NCI-H2227 (cell line): ENCODE data around the gene SLC4A7.
A peak's percentile ranks its signal among the peaks of the same experiment; 100 is the strongest.
"Not testable (repeated sequence)": the region's sequence is repeated elsewhere in the genome, so short reads cannot be mapped to it uniquely, and the experiment has no call there.

ENCODE experiments used
- DNase-seq: peaks from one replicate; lab custom pipeline; 2025; ENCODE audit not compliant: unreplicated experiment; lab: John Stamatoyannopoulos, UW

SLC4A7 gene

DNA sequence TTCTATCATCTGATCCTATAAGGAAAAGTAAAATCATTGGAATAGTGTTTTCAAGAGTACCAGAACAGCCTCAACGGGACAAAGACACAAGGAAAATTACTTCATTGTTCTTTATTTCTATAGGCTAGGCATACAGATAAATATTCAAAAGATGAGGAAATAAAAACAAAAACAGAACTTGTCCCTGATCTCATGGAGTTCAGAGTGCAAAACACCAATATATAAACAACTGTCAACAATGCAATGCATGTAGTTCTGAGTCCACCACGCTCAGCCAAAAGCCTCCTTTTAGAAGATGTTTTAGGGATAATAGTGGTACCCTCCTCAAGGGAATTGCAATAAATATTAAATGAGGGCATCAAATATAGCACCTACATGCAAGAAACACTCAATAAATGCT, 4.6 kb upstream of the SLC4A7 start:
- no peak for DNase-seq

GRCh38 chr3:27487383-27487782, 3.2 kb upstream of the SLC4A7 start:
- DNase-seq, result no peak

DNA sequence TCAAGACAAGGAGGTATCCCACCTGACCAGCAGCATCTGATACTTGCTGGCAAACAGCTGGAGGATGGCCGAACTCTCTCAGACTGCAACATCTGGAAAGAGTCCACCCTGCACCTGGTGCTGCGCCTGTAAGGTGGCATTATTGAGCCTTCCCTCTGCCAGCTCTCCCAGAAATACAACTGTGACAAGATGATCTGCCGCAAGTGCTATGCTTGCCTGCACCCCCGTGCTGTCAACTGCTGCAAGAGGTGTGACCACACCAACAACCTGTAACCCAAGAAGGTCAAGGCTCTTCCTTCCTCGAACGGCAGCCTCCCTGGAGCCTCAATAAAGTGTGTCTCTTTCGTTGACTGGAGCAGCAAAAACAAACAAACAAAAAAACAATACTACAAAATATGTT, 2.2 kb upstream of the SLC4A7 start:
- no peak for DNase-seq

GRCh38 chr3:27485866-27486265, 1.7 kb upstream of the SLC4A7 start:
- no peak for DNase-seq

DNA sequence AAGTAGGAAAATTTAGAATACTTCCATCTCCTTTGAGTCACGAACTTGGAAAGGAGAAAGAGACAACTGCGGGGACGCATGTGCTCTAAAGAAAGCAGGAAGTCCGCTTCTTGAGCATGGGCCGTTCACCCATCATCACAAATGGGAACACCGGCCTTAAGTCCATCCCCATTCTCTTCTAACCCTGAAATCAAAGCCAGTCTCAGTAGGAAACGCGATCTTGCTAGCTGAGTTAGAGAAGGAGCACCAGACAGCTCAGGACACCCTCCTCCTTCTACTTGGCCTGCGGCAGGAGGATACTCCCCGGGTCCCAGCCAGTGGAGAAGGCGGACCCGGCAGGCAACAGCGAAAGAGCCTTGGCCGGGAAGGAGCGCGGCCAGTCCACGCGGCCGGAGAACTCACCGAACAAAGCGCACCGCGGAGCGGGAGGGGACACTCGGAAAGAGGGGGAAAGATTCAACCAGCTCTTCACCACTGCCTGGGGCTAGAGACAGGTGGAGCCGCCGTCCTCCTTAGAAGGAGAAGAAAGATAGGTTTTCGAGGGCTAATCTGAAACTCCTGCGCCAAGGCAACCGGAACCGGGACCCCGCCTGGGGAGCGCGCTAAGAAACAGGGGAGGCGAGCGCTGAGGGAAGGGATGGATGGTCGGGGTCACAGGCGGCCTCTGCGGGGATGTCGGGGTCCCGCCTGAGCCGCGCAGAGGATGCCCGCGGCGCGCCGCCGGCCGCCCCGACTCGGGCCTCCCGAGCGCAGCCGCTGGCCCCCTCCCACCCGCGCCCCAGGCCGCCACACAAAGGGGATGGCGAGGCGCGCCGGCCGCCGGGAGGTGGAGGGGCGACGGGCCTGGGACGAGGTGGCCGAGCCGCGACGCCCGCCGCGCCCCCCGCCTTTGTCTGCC, 818 bp downstream of the SLC4A7 start:
- DNase-seq, result peak; percentile 46

DNA sequence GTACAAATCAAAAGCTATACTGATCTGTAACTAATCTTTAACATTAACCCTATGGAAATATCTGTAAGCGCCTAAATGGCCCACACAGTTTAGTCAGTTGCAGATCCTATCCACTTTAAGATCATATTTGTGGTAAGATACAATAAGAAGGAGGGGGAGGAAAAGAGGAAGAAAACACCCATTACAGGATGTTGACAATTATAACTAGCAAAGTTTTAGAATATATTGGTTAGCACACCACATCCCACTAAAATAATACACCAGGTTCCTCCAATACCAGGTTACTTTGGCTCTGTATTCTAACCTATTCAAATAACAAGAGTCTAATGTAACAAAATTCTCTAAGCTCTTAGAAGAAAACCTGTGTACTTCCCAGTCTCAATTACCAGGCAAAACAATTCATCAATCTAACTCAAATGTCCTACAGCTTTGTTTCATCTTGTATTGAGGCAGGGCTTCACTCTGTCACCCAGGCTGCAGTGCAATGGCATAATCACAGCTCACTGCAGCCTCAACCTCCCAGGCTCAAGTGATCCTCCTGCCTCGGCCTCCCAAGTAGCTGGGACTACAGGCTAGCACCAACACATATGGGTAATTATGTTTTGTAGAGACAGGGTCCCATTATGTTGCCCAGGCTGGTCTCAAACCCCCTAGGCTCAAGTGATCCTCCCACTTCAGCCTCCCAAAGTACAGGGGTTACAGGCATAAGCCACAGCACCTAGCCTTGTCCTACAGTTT, 4.2 kb downstream of the SLC4A7 start:
- no peak for DNase-seq

GRCh38 chr3:27471923-27472550, 12.1 kb downstream of the SLC4A7 start:
- no peak for DNase-seq

- DNase-seq, result no peak
Observed at GRCh38 chr3:27468283-27468886, 15.8 kb downstream of the SLC4A7 start.

- peak; percentile 23 for DNase-seq
Observed at GRCh38 chr3:27467545-27467944, 16.6 kb downstream of the SLC4A7 start.

DNA sequence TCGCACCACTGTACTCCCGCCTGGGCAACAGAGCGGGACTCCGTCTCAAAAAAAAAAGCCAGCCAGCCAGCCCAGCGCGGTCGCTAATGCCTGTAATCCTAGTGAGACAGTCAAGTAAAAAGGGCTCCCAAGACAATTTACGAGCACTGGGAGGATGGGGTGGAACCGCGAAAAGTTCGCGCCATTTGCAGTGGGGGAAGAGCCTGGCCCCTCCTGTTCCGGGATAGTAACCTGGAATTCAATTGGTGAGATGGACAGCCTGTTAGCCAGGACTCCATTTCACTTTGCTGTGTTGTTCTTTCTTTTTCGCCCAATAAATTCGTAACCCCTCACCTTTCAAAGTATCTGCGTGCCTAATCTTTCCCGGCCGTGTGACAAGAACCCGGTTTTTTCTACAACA, 19.5 kb downstream of the SLC4A7 start:
- no peak for DNase-seq

- DNase-seq, result no peak
Observed at GRCh38 chr3:27462228-27462627, 22.0 kb downstream of the SLC4A7 start.

GRCh38 chr3:27458929-27459328, 25.3 kb downstream of the SLC4A7 start:
- no peak for DNase-seq

DNA sequence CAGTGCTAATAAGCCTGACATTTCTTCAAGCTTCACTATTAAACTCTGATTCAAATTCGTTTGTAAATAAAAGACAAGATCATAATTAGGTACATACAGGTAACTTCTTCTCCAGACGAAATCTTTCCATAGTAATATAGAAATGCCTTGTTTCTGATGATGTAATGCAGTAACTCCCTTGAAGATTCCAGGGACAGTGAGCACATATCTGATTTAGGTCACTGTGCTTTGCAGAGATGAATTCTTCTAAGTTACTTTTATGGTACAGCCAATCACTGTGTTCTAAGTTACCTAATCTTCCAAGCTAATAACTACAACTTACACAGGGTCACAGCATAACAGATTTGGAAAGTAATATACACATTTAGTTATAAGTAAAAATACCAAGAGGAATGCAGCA, 27.6 kb downstream of the SLC4A7 start:
- no peak for DNase-seq

DNA sequence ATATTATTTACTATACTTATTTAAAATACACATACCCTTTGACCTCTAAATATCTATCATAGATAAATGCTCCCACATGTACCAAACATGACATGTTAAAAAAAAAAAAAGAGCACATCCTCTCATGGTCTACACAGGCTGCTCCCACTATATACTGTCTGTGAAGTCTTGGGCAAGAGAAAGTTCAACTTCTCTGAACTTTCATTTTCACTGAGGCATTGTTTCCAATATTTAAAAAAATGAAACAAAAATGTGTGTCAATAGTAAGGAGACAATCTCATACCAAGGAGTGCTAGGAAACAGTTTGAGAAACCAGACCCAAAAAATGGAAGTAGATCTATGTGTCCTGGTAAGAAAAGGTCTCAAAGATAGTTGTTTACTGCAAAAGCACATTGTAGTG, 29.3 kb downstream of the SLC4A7 start:
- no peak for DNase-seq

GRCh38 chr3:27454461-27454860, 29.7 kb downstream of the SLC4A7 start:
- no peak for DNase-seq

DNA sequence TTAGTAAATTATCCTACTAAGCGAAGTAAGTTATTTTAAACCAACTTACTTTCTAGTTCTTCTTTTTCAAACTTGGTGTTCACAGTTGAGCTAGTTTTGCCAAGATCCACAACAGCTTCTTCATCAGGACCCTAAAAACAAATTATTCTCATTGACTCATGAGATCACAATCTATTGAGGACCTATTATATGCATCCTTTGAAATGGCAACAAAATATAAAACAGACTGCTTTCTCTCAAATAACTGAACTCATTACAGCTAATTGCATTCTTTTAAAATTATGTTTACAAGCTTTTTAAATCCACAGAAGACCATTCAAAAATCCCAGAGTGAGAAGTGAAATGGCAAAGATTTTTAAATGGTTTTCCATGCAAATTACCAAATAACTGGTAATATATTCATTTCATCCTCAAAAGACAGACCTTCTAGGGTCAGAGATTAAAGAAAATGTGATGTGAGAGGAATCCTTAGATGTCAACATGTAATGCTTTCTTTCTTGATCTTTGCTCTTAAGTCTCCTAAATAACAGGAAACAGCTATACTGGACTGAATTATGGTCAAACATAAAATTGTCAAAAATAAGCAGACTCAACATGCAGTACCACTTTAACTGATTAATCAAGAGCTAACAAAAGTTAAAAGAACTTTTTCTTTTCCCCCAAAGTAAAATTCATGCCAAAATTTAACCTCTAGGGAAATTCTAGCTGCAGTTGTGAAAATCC, 31.7 kb downstream of the SLC4A7 start:
- DNase-seq, result no peak

- no peak for DNase-seq
Observed at GRCh38 chr3:27451842-27452241, 32.3 kb downstream of the SLC4A7 start.

- DNase-seq, result no peak
Observed at GRCh38 chr3:27451251-27451650, 32.9 kb downstream of the SLC4A7 start.

GRCh38 chr3:27449530-27450150, 34.5 kb downstream of the SLC4A7 start:
- DNase-seq, result no peak

DNA sequence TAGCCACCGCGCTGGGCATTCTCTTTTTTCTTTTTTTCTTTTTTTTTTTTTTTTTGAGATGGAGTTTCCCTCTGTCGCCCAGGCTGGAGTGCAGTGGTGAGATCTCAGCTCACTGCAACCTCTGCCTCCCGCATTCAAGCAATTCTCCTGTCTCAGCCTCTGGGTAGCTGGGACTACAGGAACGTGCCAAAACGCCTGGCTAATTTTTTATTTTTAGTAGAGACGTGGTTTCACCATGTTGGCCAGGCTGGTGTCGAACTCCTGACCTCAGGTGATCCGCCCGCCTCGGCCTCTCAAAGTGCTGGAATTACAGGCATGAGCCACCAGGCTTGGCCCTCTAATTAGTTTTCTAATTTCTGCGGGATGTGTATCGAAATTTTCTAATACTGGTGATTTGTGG, 41.2 kb downstream of the SLC4A7 start:
- DNase-seq, result not testable (repeated sequence)
